GM19438 (cell line): Measurements from ENCODE around the gene NOTCH1.

Source experiments
- ATAC-seq: cut with Tn5 transposase; IDR thresholded peaks from one replicate; pipeline ENCODE4 v1.9.1; 2021; ENCODE audit warnings: low read depth; ENCODE audit not compliant: unreplicated experiment

The NOTCH1 gene

DNA sequence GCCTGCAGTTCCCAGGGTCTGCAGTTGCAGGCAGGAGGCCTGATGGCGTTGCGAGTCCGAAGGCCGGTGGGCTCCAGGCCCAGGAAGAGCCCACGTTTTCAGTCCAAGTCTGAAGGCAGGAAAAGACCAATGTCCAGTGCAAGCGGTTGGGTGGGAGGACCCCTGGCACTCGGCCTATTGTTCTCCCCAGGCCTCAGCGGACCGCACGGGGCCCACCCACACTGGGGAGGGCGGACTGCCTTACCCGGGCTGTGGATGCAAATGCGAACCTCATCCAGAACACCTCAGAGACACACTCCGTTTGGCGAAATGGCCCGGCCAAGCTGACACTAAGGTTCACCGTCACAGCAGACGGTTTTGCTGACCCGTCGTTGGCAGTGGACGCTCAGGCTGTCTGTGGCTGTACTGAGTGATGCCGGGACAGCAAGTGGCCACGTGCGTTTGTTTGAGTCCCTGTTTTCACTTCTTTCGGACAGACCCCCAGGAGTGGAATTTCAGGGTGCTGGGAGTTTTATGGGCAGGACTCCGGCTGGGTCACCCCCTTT lies 52.8 kb downstream of the NOTCH1 start:
- ATAC-seq, result no peak

DNA sequence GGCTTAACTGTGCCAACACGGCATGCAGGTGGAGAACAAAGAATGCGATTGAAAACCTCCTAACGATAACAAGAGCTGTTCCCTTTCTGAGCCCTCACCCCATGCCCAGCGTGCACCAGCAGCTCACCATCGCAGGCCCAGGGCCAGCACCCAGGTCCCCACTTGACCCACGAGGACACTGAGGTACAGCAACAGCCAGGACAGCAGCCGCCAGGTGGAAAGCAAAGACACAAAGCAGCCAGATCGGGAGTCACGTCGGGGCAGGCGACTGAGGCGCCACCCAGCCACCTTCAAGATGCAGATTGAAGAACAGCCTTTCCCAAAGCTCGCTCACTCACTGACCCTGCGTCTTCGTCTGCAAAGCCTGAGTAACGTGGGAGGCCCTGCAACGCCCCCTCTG lies 56.1 kb downstream of the NOTCH1 start:
- ATAC-seq, result no peak

GRCh38 chr9:136488247-136489214 lies 57.3 kb downstream of the NOTCH1 start:
- no peak for ATAC-seq

DNA sequence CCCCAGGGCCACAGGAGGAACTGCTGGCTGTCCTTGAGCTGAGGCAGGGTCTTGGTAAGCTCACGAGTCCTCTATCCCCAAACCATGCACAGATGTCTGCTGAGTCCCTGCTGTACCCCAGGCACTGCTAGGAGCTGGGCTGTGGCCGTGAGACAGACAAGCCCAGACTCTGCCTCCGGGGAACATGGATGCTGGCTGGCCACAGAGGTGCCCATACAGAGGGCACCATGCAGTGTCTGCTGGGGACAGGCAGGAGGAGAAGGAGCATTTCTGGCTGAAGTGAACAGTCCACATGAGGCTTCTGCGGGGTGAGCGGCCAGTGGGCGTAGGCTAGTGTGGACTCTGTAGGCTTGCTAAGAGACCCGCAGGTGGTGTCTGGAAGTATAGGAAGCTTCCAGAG lies 58.2 kb downstream of the NOTCH1 start:
- no peak for ATAC-seq

- no peak for ATAC-seq
Measured at GRCh38 chr9:136486823-136487620, 58.8 kb downstream of the NOTCH1 start.

DNA sequence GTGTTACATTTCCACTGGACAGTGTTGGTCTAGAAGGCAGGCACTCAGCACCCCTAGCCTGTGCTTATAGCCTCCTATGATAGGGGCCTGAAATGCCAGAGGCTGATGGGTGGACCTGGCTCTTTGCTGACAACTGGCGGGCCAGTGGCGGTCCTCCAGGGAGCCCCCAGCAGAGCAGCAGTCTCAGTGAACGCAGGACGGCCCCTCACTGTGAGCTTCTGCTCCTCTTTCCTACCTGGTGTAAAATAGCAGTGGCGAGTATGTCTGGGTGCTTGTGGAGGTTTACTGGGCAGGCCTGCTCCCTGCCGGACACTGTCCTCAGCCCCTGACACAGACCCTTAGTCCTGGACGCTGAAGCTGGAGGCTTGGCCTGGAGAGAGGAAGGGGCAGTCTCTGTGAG lies 59.7 kb downstream of the NOTCH1 start:
- no peak for ATAC-seq

GRCh38 chr9:136485049-136486045 lies 60.5 kb downstream of the NOTCH1 start:
- no peak for ATAC-seq

- no peak for ATAC-seq
Measured at GRCh38 chr9:136484153-136485048, 61.4 kb downstream of the NOTCH1 start.

- ATAC-seq, result peak; percentile 66
Measured at GRCh38 chr9:136483589-136484152, 62.2 kb downstream of the NOTCH1 start.

- peak; percentile 44 for ATAC-seq
Measured at GRCh38 chr9:136482793-136483588, 62.9 kb downstream of the NOTCH1 start, which contains the start of gene SEC16A. Gene SEC16A, minus strand, starts transcription at chr9:136483040. Its CDS starts 5,425 bp downstream, at chr9:136477615.

- ATAC-seq, result no peak
Measured at GRCh38 chr9:136482046-136482792, 63.6 kb downstream of the NOTCH1 start.

DNA sequence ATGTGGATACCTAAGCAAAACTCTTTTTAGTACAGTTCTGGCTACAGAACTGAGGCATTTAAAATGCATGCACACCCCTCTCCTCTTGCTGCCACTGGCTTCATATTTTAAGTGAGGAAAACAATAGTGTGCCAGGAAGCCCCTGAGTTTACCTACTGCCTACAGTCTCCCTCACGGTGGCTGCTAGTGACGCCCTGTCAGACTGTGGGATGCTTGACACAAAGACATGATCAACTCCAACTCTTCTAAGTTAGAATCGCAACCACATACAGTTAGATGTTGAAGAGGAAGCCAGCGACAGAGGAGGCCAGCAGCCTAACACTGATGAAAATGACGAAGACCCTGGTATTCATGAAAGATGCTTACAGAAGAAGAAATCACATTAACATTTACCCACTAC lies 64.3 kb downstream of the NOTCH1 start:
- ATAC-seq, result no peak

- ATAC-seq, result no peak
Measured at GRCh38 chr9:136476369-136477150, 69.3 kb downstream of the NOTCH1 start.

GRCh38 chr9:136474974-136475865 lies 70.6 kb downstream of the NOTCH1 start:
- ATAC-seq, result no peak

GRCh38 chr9:136474021-136474640 lies 71.7 kb downstream of the NOTCH1 start:
- no peak for ATAC-seq
